Fibroblast of the conjunctiva (primary cell): ENCODE measurements around the gene DAGLB.

Source experiments
- DNase-seq: peaks from one replicate; pipeline ENCODE4 v3.0.0-alpha.2; 2010; ENCODE audit warnings: low read depth

The DAGLB gene

DNA sequence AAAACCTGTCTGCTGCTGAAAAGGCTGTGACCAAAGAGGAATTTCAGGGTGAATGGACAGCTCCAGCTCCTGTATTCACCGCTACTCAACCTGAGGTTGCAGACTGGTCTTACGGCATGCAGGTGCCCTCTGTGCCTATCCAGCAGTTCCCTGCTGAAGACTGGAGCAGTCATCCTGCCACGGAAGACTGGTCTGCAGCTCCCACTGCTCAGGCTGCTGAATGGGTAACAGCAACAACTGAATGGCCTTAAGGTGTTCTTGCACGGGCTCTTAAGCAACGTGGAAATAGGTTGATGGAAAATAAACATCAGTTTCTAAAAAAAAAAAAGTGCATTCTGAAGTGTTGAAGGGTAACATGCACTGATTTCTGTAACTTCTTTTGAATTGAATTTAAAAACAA, 82.3 kb downstream of the DAGLB start:
- no peak for DNase-seq

DNA sequence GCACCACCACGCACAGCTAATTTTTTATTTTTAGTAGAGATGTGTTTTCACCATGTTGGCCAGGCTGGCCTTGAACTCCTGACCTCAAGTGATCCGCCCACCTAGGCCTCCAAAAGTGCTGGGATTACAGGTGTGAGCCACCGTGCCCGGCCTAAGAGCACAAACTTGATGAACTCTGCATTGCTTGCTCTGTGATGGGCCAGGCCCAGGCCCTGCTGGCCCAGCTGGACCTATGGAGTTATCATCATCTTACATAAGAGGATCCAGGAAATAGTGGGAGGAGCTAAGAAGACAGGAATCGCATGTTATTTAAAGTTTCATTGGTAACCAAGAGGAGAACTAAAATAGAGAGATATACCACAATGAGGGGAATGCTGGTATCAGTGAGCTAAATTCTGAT, 86.9 kb downstream of the DAGLB start:
- no peak for DNase-seq

DNA sequence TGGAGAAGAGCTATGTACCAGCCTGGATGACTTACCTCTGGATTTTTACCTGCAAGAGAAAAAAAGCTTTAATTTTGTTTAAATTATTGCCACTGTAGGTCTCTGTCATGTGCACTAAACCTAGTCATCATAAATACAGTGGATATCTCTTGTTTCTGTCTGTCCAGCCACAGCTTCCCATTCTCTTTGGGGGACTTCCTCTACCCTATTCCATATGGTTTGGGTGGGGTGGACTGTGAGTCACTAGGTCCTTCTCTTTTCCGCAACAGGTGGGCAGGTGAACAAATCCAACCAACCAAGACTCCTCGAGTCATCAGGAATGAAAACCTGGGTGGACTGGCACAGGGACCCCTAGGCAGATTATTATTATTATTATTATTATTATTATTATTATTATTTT, 88.0 kb downstream of the DAGLB start:
- DNase-seq = no peak
